Islet of Langerhans (tissue), 1 donor: ENCODE results near the gene TMC6.
"Not testable (repeated sequence)": the region's sequence is repeated elsewhere in the genome, so short reads cannot be mapped to it uniquely, and the experiment has no call there.

Experiments used
- FAIRE-seq: peaks from one replicate; lab custom pipeline; 2011; peaks lifted over from hg19 to GRCh38; lab: Jason Lieb, UNC

Gene TMC6

DNA sequence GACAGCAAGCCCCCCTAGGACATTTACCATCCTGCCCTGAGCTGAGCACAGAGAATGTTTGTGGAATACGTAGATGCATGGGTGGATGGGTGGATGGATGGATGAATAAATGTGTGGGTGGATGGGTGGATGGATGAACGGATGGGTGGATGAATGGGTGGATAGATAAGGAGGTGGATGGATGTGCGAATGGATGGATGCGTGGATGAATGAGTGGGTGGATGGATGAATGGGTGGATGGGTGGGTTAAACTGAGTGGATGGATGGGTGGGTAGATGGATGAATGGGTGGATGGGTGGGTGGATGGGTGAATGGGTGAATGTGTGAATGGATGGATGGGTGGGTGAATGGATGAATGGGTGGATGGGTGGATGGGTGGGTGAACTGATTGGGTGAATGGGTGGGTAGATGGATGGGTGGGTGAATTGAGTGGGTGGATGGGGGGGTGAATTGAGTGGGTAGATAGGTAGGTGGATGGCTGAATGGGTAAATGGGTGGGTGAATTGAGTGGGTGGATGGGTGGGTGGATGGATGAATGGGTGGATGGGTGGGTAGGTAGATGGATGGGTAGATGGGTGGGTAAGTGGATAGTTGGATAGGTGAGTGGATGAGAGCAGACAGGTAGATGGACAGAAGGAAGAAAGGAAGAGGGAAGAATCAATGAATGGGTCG is 5.2 kb downstream of the TMC6 start:
- no peak for FAIRE-seq

GRCh38 chr17:78122931-78123249 is 5.7 kb downstream of the TMC6 start:
- no peak for FAIRE-seq

DNA sequence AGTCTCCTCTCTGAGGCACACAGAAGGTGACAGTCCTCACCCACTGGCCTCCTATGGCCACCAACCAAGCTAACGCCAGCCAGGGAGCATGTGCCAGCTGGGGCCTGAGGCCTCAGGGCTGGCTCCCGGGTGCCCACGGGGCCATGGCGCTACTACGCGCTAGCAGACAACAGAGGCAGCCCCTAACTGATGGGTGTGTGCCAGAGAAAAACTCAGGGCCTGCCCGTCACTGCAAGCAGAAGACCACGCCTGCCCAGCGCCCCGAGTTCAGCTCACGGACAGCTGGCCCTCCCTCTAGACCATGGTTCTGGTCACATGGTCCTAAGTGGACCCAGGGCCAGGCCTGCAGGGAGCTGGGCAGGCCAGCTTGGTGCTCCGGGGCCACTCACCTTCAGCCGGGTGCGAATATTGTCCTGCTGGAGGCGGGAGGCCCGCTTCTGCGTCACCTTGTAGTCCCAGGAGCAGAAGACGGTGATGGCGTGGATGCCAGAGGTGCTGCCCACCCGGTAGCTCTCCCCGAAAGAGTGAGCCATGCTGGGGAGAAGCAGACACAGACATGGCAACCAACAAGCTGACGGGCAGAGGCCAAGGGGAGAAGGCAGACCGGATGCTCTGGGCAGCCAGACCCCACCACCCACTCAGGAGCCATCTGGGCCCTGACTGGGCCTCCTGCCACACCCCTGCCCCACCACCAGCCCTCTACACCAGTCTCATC is 6.2 kb downstream of the TMC6 start:
- FAIRE-seq: no peak

GRCh38 chr17:78121801-78122215 is 6.7 kb downstream of the TMC6 start:
- no peak for FAIRE-seq

GRCh38 chr17:78120971-78121800 is 7.4 kb downstream of the TMC6 start:
- no peak for FAIRE-seq

GRCh38 chr17:78120537-78120936 is 8.0 kb downstream of the TMC6 start:
- FAIRE-seq: no peak

- no peak for FAIRE-seq
Measured at GRCh38 chr17:78118801-78119241, 9.7 kb downstream of the TMC6 start.

DNA sequence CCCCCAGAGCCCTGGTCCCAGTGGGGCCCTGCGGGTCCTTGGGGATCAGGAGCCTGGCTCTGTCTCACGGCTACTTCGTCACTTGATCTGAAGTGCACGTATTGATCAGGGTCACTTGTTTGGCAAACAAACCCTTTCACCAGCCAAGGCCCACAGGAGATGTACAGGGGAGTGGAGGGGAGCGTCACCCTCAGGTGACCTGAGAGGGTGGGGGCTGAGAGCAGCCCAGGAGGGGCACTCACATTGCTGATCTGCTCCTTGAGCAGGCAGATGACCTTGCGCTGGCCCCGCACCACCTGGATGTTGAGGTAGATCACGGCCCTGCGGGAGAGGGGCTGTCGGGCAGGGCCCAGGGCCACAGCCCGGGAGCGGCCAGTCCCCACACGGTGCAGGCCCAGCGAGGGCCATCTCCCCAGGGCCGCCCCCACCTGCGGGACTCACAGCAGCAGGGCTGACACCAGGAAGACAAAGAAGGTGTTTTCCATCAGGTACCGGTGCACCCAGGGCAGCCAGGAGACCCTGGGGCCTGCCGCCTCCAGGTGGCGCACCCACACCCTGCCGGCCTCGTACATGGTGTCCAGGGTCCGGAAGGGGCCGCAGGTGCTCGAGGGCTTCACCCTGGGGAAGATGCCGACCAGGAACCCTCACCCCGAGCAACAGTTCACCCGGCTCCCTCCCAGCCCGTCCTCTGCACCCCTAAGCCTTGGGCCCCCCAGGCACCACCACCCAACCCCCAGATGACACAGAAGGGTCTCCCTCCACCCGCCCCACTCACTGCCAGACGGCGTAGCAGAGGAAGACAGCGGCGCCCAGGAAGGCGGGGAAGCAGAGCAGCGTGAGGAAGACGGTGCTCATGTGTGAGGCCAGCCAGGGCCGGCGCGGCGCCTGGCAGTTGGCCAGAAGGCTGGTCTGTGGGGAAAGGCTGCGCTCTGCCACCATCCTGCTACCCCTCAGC is 11.3 kb downstream of the TMC6 start:
- no peak for FAIRE-seq

- FAIRE-seq: no peak
Measured at GRCh38 chr17:78116411-78116810, 12.1 kb downstream of the TMC6 start.

DNA sequence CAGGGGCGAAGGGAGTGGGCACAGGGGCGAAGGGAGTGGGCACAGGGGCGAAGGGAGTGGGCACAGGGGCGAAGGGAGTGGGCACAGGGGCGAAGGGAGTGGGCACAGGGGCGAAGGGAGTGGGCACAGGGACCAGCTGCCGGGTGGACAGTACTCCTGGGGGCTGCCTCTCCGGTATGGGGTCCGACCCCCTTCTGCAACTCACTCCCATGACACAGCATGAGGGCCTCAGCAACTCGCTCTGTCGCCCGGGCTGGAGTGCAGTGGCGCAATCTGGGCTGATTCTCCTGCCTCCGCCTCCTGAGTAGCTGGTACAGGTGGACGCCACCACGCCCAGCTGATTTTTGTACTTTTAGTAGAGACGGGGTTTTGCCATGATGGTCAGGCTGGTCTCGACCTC is 12.8 kb downstream of the TMC6 start:
- not testable (repeated sequence) for FAIRE-seq

GRCh38 chr17:78114831-78115723 is 13.5 kb downstream of the TMC6 start:
- FAIRE-seq: no peak

DNA sequence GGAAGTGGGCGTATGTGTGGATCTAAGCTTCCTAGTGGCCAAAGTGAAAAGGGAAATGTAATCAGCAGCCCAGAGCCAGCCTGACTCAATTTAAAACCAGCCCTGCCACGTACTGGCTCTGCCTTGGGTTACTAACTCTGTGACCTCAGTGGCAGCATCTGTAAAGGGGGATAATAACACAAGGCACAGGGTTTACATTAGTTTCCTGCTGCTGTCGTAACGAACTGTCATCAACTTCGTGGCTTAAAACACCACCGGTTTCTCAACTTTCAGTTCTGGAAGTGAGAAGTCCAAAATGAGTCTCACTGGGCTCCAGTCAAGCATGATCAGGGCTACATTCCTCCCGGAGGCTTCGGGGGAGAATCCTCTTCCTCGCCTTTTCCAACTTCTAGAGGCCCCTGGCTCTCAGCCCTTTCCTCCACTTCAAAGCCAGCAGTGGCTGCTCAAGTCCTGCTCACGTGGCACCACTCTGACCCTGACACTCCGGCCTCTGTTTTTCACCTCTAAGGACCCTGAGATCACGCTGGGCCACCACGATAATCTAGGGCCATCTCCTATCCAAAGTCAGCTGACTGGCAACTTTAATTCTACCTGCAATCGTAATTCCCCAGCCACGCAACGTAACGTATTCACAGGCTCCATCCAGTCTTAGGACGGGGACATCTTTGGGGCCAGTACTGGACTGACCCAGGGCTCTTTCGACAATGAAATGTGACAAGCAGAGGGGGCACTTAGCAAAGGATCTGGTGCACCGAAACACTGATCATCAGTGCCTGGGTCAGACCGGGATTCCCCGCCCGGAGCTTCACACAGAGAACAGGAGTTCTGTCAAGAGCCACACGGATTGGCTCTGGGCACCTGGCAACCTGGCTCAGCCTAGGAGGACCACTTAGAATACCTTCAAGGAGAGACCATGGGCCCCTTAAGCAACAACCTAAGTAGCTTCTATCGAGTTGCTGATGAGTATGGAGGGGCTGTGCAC is 14.5 kb downstream of the TMC6 start:
- no peak for FAIRE-seq

DNA sequence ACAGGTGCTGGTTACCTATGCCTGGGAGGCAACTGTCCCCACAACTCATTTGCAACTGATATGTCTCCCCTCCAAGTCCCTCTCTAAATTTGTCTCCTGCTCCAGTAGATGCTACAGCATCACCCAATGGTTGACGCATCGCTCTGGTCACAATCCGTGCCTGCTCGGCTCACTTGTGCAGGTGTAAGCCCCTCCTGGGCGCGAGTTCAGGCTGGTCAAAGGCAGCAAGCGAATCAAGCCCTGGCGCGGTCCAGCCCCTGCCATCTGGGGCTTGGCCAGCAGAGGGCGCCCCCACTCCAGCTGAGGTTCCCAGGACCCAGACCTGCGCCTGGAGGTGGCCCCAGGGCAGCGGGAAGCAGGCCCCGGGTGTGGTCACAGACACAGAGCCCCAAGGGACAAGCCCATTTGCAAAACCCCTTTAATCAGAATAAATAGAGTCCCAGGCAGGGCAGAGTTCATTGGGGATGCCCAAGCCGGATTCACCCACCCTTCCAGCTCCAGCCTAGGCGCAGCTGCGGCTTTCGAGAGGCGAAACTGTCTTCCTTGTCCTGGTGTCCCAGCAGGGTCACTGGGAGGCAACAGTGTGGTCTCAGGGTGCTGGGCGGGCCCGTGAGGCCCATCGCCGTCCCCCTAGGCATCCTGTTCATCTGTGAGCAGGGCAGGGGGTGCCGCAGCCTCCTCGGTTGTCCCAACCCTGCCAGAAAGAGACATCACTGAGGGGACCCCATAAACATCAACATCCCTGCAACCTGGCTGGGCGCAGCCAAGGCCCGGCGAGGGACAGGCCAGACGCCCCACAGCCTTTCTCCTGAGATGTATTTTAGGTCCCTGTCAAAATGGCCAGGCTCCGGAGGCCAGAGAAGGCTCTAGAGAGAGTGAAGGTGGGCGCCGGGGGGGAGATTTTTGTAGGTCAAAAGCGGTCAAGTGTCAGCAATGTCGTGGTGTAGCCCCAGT is 15.8 kb downstream of the TMC6 start:
- FAIRE-seq: no peak

DNA sequence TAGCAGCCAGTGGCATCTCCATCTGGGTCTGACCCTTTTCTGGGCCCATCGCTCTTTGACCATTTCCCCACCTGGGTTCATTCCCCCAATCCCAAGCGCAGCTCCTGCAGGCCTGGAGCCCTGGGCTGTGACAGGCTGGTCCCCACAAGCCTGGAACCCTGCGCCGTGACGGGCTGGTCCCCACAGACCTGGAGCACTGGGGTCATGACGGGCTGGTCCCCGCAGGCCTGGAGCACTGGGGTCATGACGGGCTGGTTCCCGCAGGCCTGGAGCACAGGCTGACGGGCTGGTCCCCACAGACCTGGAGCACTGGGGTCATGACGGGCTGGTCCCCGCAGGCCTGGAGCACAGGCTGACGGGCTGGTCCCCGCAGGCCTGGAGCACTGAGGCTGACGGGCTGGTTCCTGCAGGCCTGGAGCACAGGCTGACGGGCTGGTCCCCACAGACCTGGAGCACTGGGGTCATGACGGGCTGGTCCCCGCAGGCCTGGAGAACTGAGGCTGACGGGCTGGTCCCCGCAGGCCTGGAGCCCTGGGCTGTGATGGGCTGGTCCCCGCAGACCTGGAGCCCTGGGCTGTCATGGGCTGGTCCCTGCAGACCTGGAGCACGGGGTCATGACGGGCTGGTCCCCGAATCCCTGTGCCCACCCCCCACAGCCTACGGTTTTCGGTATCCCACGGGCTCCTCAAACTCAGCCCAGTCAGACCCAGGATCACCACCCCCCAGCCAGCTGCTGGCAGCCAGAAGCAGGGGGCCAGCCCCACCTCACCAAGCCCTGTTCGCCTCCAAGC is 16.6 kb downstream of the TMC6 start:
- FAIRE-seq: no peak

DNA sequence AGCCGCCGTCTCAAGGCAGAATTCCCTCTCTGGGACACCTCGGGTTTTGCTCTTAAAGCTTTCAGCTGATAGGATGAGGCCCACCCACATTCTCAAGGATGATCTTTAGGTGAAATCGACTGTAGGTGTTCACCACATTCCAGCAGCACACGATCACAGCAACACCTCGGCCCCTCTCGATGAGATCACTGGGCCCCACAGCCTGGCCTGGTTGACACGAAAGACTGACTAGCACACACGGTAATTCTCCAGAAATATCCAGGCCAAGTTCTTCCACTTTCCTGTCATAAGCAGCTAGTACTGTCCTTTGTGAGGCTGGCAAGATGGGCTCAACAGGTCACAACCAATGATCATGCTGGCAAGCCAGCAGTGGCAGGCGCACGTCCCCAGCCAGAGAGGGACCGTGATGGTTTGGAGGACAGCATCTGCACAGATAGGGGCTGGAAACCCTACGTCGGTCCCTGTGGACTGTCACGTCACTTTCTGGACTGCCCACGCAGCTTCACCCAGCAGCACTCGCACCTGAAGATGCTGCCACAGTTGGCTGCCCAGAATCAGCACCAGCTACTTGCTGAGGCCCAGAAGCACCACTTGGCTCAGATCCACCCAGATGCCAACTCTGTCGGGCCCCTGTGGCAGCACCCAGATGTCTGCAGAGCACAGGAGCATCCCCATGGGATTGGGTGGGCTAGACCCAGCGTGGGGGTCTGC is 17.4 kb downstream of the TMC6 start:
- FAIRE-seq: no peak

GRCh38 chr17:78110363-78111015 is 18.1 kb downstream of the TMC6 start:
- no peak for FAIRE-seq

- no peak for FAIRE-seq
Measured at GRCh38 chr17:78109489-78109761, 19.1 kb downstream of the TMC6 start.
